Stimulated activated CD8-positive, alpha-beta memory T cell treated with anti-CD3 and anti-CD28 coated beads, Interleukin-12 subunit alpha, Interleukin-12 subunit beta, amount 100 ng/mL, for 4 hours (primary cell): Measurements from ENCODE around the gene PCSK2.
A peak's percentile ranks its signal among the peaks of the same experiment; 100 is the strongest.

Experiments
- DNase-seq: peaks from one replicate; pipeline ENCODE4 v3.0.0-alpha.2; 2020; ENCODE audit warnings: low read depth

The PCSK2 gene

GRCh38 chr20:17481661-17482060, 254.8 kb downstream of the PCSK2 start:
- no peak for DNase-seq

GRCh38 chr20:17482536-17482935, 255.7 kb downstream of the PCSK2 start:
- no peak for DNase-seq

- no peak for DNase-seq
These were observed 258.2 kb downstream of the PCSK2 start for GRCh38 chr20:17485017-17485416.

DNA sequence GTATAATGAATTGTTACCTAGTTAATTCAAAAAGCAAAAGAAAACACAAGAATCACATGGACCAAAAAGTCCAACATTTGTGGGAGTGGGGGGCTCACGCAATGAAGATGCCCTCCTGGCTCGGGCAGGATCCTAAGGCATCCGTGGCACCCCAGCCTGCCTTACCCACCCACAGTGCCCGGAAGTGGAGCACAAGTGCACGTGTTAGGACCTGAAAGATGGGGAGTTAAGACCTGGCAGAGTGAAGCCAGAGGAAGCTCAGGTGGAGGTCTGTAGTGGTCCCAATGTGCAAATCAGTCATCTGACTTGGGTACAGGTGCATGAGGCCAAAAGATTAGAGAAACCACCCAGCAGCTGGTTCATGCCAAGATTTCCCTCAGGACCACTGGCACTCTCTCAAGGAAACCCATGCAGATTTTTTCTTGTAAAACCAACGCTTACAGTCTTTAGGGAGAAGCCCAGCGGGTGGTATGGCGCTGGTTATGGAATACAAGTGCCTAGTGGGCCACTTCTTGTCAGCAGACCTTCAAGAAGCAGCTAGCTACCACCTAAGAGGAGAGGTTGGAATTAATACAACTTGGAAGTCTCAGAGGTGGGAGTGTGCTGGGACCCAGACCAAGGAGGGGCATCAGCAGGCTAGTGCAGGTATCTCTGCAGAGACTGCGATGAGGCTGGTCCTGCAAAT, 262.2 kb downstream of the PCSK2 start:
- no peak for DNase-seq

GRCh38 chr20:17490501-17490900, 263.7 kb downstream of the PCSK2 start:
- DNase-seq, result no peak

DNA sequence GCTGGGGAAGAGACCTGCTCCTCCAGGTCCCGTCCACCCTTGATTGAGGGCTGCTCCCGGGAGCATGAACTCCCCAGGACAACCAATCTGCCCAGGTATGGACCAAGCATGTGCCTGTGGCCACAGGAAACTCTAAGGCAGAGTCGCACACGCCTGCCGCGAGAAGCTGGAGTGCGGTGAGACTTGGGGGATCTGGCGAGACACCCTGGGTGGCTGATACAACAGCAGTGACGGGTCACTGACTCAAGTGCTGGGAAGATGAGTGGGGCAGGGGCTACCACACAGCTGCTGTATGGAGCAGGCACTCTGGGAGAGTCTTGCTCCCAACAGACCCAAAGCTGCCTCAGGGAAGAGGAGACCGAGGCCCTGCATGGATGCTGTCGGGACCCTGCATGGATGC, 264.2 kb downstream of the PCSK2 start:
- DNase-seq, result no peak

- DNase-seq, result no peak
These were observed 264.6 kb downstream of the PCSK2 start for GRCh38 chr20:17491488-17491887.

DNA sequence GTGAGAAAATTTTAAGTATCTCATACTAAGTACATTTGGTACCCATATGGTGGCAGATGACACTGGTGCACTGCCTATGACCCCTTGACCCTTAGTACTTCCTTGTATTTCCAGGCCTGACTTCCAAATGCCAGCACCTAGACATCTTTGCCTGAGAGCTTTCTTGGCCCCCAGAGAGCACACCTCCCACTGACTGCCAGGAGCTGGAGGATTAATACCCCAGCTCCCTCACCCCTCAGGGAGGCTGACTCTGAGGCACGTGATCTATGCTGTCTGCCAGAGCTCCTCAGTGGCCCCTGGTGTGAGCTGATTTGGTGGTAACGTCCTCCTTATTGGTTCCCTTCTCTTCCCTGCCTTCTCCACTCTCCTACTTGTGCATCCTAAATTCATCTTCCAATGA, 266.3 kb downstream of the PCSK2 start:
- no peak for DNase-seq

- no peak for DNase-seq
These were observed 267.4 kb downstream of the PCSK2 start for GRCh38 chr20:17494201-17494600.

DNA sequence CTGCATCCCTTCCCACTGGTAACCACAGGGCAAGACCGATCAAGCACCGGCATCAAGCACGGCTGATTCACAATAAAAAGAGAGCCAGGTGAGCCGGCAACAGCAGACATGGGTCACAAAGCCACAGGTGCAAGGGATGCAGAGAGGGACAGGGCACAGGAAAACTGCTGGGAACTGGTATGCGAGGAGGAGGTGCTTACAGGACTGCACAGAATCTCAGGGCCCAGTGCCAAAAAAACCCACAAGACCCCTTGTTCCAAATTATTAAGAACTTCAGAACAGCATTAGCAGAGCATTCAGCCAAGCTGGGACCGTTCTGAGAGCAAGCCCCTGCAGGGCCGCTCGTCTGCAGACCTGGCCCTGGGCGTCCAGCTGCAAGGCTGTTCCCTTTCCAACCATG, 269.0 kb downstream of the PCSK2 start:
- DNase-seq, result no peak

- no peak for DNase-seq
These were observed 271.2 kb downstream of the PCSK2 start for GRCh38 chr20:17497821-17498580.

DNA sequence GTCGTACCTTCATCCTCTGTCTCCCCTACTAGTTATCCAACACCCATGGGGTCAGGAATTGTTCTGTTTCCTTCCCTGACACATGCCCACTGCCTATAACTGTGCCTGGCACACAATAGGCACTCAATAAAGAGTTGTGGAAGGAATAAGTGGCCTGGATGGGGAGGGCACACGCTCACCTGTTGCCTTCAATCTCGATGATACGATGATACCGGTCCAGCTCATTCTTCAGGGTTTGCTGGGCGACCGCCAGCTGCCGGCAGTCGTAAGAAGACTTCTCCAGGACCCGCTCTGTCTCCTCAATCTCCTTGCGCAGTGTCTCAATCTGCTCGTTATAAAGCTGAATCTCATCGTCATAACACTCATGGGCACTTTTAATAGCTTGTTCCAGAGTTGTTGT, 271.8 kb downstream of the PCSK2 start:
- no peak for DNase-seq

- DNase-seq, result no peak
These were observed 272.2 kb downstream of the PCSK2 start for GRCh38 chr20:17499041-17499440.

DNA sequence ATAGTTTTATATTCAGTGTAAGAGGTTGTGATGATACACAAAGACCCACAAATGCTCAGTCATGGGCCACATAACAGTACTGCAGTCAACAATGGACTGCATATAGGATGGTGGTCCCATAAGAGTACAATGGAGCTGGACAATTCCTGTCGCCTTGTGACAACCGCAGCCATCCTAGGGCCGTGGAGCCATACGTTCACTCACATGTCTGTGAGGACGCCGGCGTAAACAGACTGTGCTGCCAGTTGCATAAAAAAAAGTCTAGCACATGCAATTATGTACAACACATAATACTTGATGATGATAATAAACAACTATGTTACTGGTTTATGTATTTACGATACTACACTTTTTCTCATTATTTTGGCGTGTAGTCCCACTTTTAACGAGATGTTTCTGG, 273.4 kb downstream of the PCSK2 start:
- DNase-seq, result no peak

- DNase-seq, result no peak
These were observed 274.0 kb downstream of the PCSK2 start for GRCh38 chr20:17500826-17501225.

DNA sequence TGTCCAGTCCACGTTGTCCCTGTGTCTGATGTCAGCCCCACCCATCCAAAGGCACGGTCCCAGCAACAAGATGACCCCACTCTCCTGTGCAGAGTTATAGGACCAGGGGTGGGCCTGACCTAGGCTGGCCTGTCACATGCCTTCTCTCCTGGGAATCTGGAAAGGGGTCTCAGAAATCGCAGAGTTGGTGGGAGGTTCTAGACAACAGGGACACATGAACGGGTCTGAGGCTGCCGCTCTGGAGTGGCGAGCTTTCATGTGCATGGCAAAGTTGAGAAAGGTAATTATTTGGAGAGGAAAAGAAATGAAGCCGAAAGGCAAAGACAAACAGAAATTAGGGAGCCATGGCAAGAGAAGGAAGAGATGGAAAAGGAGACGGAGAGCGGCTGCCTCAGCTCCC, 274.9 kb downstream of the PCSK2 start:
- DNase-seq, result no peak

- no peak for DNase-seq
These were observed 275.3 kb downstream of the PCSK2 start for GRCh38 chr20:17502105-17502504.

GRCh38 chr20:17503301-17504065, 276.6 kb downstream of the PCSK2 start:
- DNase-seq, result no peak

DNA sequence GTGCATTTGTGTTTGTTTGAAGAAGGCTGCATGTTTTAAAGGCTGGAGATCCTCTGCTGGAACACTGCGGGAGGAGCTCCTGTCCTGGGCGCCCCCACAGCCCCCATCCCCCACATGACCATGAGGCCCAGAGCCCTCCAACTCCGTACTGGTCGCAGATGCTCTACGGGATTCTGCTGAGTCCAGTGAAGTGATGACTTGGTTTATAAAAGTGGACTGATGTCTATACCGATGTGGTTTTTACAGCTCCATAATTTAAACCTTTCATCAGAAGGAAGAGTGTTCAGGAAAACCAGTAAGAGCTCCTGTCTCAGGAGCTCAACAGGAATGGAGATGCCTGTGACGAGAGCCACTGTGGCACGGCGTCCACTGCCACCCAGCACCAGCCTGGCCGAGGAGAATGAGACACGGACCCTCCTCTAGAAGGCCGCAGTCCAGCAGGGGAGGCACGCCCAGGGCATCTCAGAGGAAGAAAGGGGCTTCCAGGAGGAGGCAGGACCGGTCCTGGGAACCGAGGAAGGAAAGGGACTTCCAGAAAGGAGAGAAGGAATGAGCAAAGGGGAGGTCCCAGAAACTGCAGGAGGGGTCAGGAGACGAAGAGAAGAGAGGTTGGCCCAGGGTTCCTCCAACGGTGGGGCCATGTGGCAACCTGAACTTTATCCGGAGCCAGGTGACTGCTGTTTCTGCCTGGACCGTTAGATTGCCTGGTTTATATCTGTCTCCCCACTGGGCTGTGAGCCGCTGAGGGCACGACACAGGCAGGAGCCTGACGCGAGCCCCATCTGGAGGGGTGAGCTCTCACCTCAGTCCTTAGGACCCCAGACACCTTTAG, 277.4 kb downstream of the PCSK2 start:
- no peak for DNase-seq

- peak; percentile 37 for DNase-seq
These were observed 278.2 kb downstream of the PCSK2 start for GRCh38 chr20:17504898-17505635.
